Endometrial microvascular endothelial cells (primary cell): ENCODE data around the gene SLC22A4. TPM values are rescaled to one million over a fixed set of nuclear protein-coding genes. Genes with fewer than 3 reads are reported as not detected.

Experiments used
- in situ Hi-C: cut with HindIII; loops from 2 replicates; pipeline ENCODE4 v1.10.0; 2017; ENCODE audit warnings: low sequenced_read_pairs, low pct_unique_long_range_greater_than_20kb; ENCODE audit errors: inconsistent ontology term
- total RNA-seq: library from RNA; depleted of rRNA; stranded (reverse); fragments of >200 nt; gene quantifications from one replicate; pipeline ENCODE4 v1.2.3, GENCODE V29; 2015; ENCODE audit errors: inconsistent ontology term

The SLC22A4 gene
- total RNA-seq, 1 donor from 2014 or later: 8.5 TPM

DNA sequence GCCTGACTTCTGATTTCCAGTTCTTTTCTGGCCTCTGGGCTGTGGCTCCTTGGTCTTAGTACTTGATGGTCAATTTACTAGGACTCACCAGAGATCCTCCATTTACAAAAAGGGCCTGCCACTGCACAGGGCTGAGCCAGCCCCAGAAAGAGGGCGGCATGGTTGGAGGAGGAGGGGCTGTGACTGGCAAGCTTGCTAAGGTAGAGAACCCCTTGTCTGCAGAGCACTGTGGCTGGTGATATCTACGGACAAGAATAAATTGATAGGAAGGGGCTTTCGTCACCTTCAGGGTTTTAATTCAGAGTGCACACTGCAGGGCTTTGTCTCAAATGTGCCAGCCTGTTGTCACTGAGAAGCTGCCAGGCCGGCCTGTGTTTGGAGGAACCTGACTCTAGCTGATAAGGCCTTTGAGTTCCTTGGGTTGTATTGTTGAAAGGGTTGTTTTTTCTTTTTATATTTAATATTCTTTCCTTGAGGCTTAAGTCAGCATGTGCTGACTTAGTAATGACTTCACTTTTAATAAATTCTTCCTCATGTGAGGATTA, 90.4 kb downstream of the SLC22A4 start:
- in situ Hi-C loops: loop anchor here (25.0 kb wide), 1 partner anchor 478 kb away; the partner anchor contains the start of genes GDF9, LEAP2 and UQCRQ

DNA sequence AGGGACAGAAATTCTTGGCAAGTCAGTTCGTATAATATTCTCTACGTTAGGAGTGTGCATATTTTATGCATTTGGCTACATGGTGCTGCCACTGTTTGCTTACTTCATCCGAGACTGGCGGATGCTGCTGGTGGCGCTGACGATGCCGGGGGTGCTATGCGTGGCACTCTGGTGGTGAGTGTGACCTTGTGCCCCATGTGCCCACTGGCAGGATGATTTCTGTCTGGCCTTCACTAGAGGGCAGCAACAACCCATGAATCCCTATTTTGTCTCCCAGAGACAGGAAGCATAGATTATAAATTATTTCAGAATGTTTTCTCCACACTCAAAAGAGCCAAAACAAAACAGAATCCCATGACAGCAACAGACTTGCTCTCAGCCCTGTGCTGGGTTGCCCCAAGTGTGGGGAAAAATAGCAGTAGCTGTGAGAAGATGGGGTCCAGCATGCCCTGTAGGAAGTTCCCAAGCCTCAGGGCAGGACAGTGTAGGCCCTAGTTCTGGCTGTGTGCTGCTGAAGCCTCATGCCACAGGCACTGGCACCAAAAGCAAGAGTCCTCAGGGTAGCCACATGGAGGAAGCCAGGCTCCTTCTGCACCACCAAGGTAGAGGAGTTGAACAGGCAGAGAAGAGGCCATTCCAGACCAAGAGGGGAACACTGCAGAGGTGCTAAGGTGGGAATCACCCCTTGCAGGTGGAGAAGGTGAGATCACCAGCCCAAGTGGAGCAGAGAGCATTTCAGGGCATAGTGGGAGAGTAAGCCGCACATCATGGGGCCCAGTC, 91.3 kb downstream of the SLC22A4 start:
- in situ Hi-C loops: loop anchor here (25.0 kb wide), 1 partner anchor 477 kb away; the partner anchor contains the start of genes GDF9, LEAP2 and UQCRQ

DNA sequence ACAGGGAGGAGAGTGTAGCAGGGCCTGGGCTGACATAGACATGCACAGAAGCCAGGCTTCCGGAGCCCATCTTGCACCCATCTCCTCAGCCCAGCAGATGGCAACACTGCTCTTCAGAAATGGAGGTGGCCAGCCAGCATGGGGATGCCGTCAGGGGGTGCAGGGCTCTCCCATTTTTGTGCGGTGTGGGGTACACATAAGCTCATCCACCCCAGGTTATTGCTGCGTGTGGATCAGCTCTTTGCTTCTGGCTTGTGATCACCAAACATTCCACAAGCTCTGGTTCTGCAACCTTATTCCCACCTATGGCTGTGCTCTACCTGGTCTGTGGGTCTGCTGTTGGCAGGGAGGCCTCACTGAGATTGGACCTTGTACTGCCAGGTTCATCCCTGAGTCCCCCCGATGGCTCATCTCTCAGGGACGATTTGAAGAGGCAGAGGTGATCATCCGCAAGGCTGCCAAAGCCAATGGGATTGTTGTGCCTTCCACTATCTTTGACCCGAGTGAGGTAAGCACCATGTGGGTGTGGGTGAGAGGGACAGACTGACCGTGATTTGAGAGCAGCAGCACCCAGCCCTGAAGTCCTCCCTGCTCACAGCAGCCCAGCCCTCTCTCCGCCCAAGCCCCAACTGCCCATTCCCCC, 92.6 kb downstream of the SLC22A4 start:
- in situ Hi-C loops: loop anchor here (25.0 kb wide), 1 partner anchor 476 kb away; the partner anchor contains the start of genes GDF9, LEAP2 and UQCRQ

DNA sequence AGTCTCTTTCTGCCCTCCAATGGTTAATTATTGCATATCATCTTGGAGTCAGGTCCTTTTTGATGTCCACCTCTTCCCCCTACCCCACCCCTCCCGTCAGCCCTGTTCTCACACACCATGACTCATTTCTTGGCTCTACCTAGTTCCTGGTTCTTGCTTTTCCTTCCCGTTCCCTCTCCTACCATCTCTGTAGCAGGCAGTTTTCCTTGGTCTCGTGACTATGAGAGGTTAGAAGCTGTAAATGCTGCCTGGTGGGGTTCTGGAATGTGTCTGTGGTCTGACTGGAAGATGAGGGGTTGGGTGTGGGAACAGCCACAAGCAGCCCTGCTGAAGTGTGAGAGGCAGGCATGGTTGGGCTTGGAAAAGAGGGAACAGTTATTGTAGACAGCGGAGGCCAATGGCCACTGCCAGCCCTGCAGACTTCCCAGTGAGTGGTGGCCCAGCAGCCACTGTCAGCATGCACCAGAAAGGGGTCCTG, 93.5 kb downstream of the SLC22A4 start:
- in situ Hi-C loops: loop anchor here (25.0 kb wide), 1 partner anchor 475 kb away; the partner anchor contains the start of genes GDF9, LEAP2 and UQCRQ

DNA sequence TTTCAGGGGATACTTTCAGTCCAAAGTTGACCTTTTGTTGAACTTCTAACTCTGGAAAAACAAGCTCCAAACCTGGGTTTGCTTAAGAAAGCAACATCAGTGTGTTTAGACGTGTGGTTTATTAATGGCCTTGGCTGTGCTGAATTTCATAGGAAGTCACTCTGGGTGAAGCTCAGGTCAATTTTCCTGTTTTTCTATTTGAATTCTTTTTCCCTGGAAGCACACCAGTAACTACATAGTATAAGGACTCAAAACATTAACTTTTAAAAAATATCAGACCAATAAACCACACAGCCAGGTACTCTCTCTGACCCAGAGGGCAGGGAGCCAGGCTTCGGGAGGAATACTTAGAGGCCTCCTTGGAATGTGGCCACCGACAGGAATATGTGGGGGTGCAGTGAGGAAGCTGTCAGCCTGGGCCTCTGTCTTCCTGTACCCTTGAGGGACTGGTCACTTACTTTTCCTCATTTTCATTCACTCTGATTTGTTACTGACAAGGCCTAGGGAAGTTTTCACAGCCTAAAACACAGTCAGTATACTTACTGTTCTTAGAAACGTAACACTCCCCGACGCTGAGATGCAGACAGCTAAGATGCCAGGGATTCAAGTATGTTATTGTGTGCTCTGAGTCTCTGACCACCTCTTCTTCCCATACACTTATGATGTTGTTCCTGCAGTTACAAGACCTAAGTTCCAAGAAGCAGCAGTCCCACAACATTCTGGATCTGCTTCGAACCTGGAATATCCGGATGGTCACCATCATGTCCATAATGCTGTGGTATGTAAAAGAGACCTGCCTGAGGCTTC, 94.3 kb downstream of the SLC22A4 start:
- in situ Hi-C loops: loop anchor here (25.0 kb wide), 1 partner anchor 474 kb away; the partner anchor contains the start of genes GDF9, LEAP2 and UQCRQ

DNA sequence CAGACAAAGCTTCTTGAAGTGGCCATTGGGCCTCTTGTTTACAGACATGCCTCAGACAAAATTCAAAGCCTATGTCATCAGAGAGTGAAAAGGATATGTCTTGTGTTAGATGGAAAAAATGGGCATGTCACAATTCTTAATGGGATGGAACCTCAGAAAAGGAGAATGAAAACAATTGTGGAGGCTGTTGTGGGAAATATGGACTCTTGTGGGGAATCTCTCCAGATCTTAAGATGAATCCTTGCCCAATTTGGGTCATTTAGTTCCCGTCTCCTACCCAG, 94.8 kb downstream of the SLC22A4 start:
- in situ Hi-C loops: loop anchor here (25.0 kb wide), 1 partner anchor 473 kb away; the partner anchor contains the start of genes GDF9, LEAP2 and UQCRQ

DNA sequence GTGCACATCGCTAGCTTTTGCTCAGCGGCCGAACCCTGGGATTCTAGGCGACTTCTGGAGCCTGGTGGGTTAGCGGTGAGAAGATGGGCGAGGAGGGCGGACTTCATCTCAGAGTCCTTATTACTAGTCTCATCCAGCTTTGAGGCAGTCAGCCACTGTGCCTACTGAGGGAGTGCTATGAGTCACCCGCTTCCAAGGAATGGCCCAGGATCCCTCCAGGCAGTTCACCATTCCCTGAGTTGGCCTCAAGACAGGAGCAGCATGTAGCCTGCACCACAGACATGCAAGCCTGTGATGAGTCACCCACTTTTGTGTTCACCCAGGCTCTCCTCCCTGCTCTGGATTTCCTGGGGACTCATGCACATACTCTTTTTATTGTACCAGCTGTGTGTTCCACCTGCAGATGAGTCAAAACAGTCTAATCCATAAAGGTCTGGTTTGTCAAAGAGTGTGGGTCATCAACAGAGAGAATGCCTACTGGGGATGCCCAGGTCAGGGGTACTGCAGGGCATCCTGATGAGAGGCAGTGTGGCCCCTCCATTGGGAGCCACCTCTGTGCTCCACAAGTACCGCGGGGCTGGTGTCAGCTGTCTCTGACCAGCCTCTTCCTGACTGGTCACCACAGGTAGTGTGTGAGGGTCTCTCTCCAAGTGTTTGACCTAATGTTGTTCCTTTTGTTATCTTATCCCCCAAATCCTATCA, 95.5 kb downstream of the SLC22A4 start:
- in situ Hi-C loops: loop anchor here (25.0 kb wide), 1 partner anchor 473 kb away; the partner anchor contains the start of genes GDF9, LEAP2 and UQCRQ

DNA sequence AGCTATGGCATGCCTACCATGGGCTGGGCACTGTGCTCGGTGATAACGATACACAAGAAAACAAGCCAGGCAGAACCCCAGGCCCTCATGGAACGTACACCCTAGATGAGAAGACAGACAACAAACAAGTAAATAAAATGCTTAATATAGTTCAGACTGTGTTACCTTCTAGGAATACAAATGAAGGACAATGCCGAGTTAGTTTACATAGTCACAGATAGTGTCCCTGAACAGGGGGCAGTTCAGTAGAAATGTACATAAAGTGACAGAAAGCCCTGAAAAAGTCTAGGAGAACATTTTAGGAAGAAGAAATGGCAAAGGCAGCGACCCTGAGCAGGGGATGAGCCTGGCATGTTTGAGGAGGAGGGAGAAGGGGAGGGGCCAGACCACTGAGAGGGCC, 97.1 kb downstream of the SLC22A4 start:
- in situ Hi-C loops: loop anchor here (25.0 kb wide), 1 partner anchor 471 kb away; the partner anchor contains the start of genes GDF9, LEAP2 and UQCRQ

DNA sequence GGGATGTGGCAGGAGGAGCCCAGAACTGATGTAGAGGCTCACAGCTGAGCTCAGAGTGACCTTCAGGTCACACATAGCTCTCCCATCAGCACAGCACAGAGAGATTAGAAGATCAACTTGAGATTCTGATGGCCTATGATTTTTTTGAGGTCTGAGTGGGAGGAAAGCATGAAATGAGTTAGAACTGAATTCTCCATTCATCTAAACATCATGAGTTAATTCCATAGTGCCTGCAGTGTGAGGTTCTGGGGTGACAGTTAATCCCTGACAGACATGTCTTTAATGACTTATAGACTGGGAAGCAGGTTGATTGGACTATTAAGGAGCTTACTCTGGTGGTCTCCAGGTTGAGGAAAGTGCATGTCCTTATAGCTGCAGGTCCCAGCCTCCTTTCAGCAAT, 97.7 kb downstream of the SLC22A4 start:
- in situ Hi-C loops: loop anchor here (25.0 kb wide), 1 partner anchor 470 kb away; the partner anchor contains the start of genes GDF9, LEAP2 and UQCRQ

DNA sequence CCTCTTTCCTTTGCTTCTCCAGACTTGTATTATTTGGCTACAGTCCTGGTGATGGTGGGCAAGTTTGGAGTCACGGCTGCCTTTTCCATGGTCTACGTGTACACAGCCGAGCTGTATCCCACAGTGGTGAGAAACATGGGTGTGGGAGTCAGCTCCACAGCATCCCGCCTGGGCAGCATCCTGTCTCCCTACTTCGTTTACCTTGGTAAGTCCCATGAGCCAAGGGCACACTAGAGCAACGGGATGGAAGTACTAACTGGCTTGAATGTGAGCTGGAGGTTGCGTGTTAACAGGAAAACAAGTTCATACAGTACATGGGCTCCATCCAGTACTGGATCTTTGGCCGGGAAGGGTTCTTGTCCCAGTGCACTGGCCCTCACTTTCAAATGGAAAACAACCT, 98.2 kb downstream of the SLC22A4 start:
- in situ Hi-C loops: loop anchor here (25.0 kb wide), 1 partner anchor 470 kb away; the partner anchor contains the start of genes GDF9, LEAP2 and UQCRQ

DNA sequence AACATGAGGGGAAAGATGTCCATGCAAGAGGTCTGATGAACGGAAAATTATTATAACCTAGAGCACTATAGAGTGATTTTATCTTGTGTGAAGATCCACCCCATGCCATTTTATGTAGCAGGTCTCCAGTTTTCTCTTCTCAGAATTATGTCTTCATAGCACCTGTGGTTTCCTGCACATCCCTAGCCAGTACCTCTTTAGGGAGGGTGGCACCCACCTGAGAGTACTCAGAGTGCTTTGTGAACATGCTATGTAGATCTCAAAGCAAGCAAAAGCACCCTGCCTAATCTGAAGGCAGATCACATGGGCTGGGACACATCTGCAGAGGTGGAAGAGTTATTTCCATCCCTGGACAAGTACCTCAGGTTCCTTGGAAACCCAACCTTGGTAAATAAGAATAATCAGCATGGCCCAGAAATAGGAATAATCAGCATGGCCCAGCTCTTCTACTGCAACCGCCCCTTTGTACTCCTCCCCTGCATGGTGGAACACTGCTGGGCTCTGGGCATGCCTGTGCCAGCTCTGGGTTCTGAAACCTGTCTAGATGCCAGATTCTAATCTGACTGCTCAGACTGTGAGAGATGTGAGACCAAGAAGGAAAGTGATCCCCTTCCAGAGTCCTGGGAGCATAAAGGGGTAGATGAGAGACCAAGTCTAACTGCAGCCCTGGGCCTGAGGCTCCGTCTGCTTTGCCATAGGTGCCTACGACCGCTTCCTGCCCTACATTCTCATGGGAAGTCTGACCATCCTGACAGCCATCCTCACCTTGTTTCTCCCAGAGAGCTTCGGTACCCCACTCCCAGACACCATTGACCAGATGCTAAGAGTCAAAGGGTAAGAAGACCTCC, 99.0 kb downstream of the SLC22A4 start:
- in situ Hi-C loops: loop anchor here (25.0 kb wide), 1 partner anchor 469 kb away; the partner anchor contains the start of genes GDF9, LEAP2 and UQCRQ

Other genes with a start within 250 kb of the SLC22A4 start
- gene IL3, start 233.7 kb upstream of the SLC22A4 start, total RNA-seq: not detected
- 2.9 TPM for gene CSF2, start 220.6 kb upstream of the SLC22A4 start, total RNA-seq
- 49.0 TPM for gene P4HA2, start 66.5 kb upstream of the SLC22A4 start, total RNA-seq
- gene PDLIM4, start 36.7 kb upstream of the SLC22A4 start, total RNA-seq: 113 TPM
- gene SLC22A5, start 75.3 kb downstream of the SLC22A4 start, total RNA-seq: 4.1 TPM
- gene IRF1, start 196.4 kb downstream of the SLC22A4 start, total RNA-seq: 44.6 TPM
- not detected for gene IL5, start 249.1 kb downstream of the SLC22A4 start, total RNA-seq